Activated CD4-positive, alpha-beta T cell treated with anti-CD3 and anti-CD28 coated beads for 1 hour (primary cell): Measurements from ENCODE around the gene NLN.
"Not testable (repeated sequence)": the region's sequence is repeated elsewhere in the genome, so short reads cannot be mapped to it uniquely, and the experiment has no call there.

ENCODE experiments used
- DNase-seq: peaks from one replicate; pipeline ENCODE4 v3.0.0-alpha.2; 2020

NLN gene

GRCh38 chr5:65721720-65722574, at the start of gene NLN, which contains the start of gene SGTB:
Gene NLN, plus strand, starts transcription at chr5:65722205. Its CDS starts 169 bp downstream, at chr5:65722374.
Gene SGTB, minus strand, starts transcription at chr5:65722109. Its CDS starts 1,302 bp downstream, at chr5:65720807.
- peak; percentile 76 for DNase-seq

GRCh38 chr5:65672796-65673195, 49.2 kb upstream of the NLN start:
- no peak for DNase-seq

GRCh38 chr5:65674749-65675148, 47.3 kb upstream of the NLN start:
- DNase-seq = no peak

GRCh38 chr5:65676056-65676455, 45.9 kb upstream of the NLN start:
- DNase-seq = not testable (repeated sequence)

- no peak for DNase-seq
Measured at GRCh38 chr5:65682148-65682547, 39.9 kb upstream of the NLN start.

GRCh38 chr5:65693121-65693520, 28.9 kb upstream of the NLN start:
- DNase-seq = no peak

- no peak for DNase-seq
Measured at GRCh38 chr5:65695162-65695755, 26.7 kb upstream of the NLN start.

- no peak for DNase-seq
Measured at GRCh38 chr5:65695896-65696295, 26.1 kb upstream of the NLN start.

- no peak for DNase-seq
Measured at GRCh38 chr5:65696892-65697291, 25.1 kb upstream of the NLN start.

GRCh38 chr5:65699338-65699737, 22.7 kb upstream of the NLN start:
- no peak for DNase-seq

- DNase-seq = no peak
Measured at GRCh38 chr5:65702036-65702435, 20.0 kb upstream of the NLN start.

GRCh38 chr5:65704621-65705239, 17.3 kb upstream of the NLN start:
- DNase-seq = no peak

GRCh38 chr5:65707663-65708062, 14.3 kb upstream of the NLN start:
- DNase-seq = no peak

GRCh38 chr5:65708145-65708544, 13.9 kb upstream of the NLN start:
- DNase-seq = no peak

- no peak for DNase-seq
Measured at GRCh38 chr5:65718576-65719310, 3.3 kb upstream of the NLN start.

GRCh38 chr5:65721050-65721719, 820 bp upstream of the NLN start:
- DNase-seq = no peak

GRCh38 chr5:65722575-65723403, 784 bp downstream of the NLN start:
- no peak for DNase-seq

- no peak for DNase-seq
Measured at GRCh38 chr5:65727491-65728156, 5.6 kb downstream of the NLN start.

GRCh38 chr5:65728218-65728617, 6.2 kb downstream of the NLN start:
- DNase-seq = no peak

GRCh38 chr5:65730910-65731309, 8.9 kb downstream of the NLN start:
- DNase-seq = no peak

- not testable (repeated sequence) for DNase-seq
Measured at GRCh38 chr5:65732046-65732445, 10.0 kb downstream of the NLN start.
